NCI-H146 treated with DMSO at 0.1 percent for 48 hours (cell line): ENCODE results near the gene SWAP70.

Experiments used
- DNase-seq: peaks from one replicate; lab custom pipeline; 2025; ENCODE audit not compliant: unreplicated experiment; lab: John Stamatoyannopoulos, UW

Gene SWAP70

DNA sequence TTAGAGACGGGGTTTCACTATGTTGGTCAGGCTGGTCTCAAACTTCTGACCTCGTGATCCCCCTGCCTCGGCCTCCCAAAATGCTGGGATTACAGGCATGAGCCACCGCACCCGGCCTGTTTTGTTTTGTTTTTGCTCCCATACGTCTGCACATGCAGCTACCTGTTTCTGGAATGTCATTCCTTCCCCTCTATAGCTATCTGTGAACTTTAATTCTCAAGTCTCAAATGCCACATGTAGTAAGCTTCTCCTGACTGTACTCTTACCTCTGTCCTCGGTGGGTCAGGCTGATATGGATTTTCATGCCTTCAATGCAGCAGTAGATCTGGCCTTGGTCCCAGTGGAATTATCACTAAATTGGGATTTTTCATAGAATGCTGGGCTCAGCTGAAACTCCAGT lies 12.4 kb upstream of the SWAP70 start:
- no peak for DNase-seq

- no peak for DNase-seq
Measured at GRCh38 chr11:9651899-9652748, 11.8 kb upstream of the SWAP70 start.

- no peak for DNase-seq
Measured at GRCh38 chr11:9653871-9654270, 10.0 kb upstream of the SWAP70 start.

- DNase-seq = no peak
Measured at GRCh38 chr11:9656864-9657263, 7.0 kb upstream of the SWAP70 start.

DNA sequence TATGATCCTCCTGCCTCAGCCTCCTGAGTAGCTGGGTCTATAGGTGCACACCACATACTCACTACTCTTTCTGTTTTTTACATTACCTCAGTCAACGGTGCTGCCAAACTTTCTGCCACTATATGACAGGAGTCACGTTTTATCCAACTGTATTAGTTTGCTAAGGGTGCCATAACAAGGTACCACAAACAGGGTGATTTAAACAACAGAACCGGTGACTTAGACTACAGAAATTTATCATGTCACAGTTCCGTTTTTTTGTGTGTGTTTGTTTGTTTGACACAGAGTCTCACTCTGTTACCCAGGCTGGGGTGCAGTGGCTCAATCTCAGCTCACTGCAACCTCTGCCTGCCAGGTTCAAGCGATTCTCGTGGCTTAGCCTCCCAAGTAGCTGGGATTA lies 6.3 kb upstream of the SWAP70 start:
- DNase-seq = no peak

DNA sequence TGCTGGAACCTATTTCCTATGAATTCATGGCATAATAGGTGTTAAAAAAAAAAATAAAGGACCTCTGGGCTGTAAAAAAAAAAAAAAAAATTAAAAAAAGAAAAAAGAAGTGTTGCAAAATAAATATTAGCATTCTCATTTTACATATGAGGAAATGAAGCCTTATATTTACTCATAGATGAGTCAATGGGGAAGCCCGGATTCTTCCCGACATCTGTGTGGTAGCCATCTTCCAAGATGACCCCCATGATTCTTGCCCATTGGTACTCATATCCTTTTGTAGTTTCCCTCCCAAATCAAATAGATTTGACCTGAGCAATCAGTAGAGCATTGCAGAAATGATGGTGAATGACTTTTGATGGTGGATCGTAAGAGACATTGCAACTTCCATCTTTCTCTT lies 3.0 kb upstream of the SWAP70 start:
- DNase-seq = no peak

DNA sequence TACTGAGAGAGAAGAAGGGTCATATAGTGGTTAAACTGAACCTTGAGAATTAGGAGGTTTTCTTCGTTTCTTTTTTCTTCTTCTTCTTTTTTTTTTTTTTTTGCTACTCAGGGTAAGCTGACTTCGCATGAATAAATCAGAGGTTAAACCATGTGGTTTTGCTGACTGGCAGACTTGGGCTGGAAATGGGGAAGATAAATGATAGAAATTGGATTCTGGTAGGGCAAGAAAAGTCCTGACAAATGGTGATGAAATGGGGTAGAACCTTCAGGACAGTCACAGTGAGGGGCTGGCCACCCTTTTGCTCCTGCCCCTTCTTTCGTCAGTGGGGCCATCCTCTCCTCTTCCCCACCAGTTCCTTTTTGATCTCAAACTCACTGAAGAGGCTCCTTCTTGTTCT lies 1.6 kb upstream of the SWAP70 start:
- no peak for DNase-seq

GRCh38 chr11:9664276-9665171 lies 647 bp downstream of the SWAP70 start:
- no peak for DNase-seq

DNA sequence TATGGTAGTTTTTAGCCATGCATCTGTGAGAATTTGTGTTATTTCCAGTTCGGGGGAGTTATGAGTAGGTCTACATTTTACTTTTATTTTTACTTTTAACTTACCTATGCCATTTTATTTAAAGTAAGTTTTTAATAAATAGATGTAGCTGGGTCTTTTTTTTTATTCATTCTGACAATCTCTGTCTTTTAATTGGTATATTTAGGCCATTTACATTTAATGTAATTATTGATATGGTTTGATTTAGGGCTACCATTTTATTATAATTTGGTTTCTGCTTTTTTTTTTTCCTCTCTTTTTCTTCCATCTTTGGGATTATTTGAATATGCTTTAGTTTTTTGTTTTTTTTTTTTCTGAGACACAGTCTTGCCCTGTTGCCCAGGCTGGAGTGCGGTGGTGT lies 1.9 kb downstream of the SWAP70 start:
- DNase-seq = no peak

DNA sequence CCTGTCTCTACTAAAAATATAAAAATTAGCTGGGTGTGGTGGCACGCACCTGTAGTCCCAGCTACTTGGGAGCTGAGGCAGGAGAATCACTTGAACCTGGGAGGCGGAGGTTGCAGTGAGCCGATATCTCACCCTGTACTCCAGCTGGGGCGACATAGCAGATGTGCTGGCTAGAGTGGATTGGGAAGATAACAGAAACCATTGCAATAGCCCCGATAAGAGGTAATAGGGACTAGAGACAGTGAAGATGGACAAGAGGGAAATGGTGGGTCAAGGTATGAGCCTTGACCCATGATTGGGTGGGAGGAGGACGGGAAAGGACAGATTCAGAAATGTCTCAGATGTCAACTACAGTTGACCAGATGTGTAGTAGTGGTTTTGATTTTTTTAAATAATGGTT lies 6.1 kb downstream of the SWAP70 start:
- DNase-seq = no peak

DNA sequence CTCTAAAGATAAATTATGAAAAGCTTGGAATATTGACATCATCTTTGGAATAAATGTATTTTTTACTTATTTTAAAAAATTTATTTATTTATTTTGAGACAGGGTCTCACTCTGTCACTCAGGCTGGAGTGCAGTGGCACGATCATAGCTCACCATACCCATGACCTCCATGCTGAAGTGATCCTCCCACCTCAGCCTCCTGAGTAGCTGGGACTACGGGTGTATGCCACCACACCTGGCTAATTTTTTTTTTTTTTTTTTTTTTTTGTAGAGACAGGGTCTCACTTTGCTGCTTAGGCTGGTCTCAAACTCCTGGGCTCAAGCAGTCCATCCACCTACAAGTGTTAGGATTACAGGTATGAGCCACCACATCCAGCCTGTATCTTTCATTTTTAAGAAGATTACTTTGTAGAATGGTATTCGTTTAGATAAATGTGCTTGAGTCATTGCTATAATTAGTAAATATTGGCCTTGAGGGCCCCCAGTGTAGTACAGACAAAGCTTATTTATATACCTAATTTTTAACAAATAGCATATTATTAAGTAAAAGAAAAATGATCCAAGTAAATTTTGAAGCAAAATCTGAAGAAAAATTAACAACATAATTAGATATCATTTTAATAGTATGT lies 8.5 kb downstream of the SWAP70 start:
- no peak for DNase-seq

DNA sequence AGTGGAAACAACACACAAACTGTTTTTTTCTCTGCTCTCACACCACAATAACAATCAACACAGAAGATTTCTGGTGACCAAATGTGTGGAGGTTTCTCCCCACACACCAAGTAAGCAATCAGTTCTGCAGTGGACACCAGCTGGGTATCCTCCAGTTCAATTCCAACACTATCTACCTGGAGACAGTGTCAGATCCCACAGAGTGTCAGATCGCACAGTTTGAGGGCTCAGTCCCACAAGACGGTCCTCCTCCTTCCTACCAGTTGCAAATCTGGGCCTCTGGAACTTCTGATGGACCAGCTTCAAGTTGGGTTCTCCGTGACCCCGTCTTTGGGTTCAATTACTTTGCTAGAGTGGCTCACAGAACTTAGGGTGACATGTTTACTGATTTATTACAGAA lies 9.0 kb downstream of the SWAP70 start:
- no peak for DNase-seq

DNA sequence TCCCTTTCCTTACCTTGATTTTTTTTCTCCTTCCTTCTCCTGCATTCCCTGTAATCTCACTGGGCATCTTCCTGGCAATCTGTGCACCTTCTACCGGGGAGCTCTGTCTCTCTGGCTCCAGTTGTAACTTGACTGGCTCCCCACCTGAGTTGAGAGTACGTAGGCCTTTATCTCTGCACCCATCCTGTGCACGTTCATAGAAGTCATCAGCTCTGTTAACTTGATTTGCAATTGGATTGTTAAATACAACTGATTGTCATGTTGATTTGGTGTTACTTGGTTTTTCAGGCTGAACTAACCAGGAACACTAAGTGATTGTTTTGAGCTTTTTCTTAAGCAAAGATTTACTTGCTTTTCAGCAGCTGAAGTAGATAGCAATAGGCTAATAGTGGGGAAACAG lies 11.8 kb downstream of the SWAP70 start:
- no peak for DNase-seq

DNA sequence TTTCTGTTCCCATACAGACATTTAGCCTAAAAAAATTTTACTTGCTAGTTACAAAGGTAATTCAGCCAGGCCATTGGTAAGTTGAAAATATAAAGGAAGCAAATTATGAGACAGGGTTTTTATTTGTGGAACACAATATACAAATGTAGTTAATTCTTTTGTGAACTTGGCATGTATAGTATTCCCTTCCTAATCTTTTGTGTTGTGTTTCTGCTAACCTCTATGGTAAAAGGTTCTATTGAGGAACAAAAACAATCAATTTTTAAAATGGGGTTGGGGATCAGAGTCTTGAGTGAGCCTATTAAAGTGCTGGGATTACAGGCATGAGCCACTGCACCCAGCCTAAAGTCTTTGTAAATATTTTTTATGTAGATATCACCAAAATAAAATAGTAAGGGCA lies 14.1 kb downstream of the SWAP70 start:
- no peak for DNase-seq

DNA sequence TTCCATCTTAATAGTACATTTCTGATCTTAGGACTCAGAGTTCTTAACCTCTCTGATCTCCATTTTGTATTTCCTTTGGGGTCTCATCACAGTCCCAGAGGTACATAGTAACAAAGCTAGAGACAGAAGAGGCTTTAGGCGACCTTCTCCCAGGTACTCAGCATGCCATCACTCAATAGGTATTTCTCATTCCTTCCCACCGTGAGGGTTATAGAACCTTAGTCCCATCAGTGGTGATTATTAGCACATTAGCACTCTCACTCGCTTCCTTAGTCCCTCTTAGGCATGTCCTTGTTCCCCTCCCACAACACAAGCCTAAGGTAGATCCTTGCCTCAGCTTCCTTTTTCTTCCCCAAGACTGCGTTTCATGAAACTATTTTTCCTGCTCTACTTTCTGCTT lies 14.7 kb downstream of the SWAP70 start:
- no peak for DNase-seq

GRCh38 chr11:9680028-9680427 lies 16.2 kb downstream of the SWAP70 start:
- DNase-seq = no peak

DNA sequence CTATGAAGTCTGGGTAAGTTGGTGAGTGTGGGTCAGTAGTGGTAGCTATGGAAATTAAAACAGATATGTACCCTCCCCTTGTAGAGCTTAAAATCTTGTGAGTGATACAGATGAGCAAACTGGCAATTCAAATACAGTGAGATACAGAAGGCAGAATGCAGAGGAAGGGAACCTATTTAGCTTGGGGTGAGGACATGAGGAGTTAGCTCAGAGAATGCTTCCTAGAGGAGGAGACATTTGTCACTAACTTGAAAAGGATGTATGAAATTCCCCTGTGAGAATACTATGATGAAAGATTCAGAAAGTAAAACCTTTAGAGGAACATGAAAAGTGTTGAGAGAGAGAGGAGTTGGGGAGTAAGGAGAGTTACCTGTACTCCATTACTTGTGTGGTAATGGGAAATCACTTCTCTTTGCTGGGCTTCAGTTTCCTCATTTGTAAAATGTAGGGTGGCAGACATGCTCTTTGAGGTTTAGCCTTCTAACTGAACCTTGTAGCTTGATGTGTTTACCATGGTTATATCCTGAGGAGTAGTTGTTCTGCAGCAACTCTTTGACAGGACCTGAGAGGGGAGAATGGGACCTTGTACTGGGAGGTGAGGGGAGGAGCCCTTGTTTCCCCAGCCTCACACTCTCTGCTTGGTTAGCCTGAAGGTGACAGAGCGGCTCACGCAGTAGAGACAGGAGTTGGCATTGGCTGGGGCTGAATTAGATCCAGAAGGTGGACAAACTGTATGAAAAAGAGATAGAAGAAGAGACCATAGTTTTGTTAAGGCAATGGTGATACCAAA lies 17.9 kb downstream of the SWAP70 start:
- DNase-seq = no peak

- no peak for DNase-seq
Measured at GRCh38 chr11:9687711-9688477, 24.0 kb downstream of the SWAP70 start.

GRCh38 chr11:9688716-9689511 lies 25.0 kb downstream of the SWAP70 start:
- DNase-seq = no peak
